ENCODE measurements around the gene SCN4B. TPM values are rescaled to one million over a fixed set of nuclear protein-coding genes. Genes with fewer than 3 reads are reported as not detected.

The SCN4B gene
- total and polyA plus RNA-seq, 10 of the 15 experiments (the other 5 are each of a cell fraction or from before 2014, with no cell fraction given): 0.01 to 0.49 (median 0.04) TPM; not detected in 5

DNA sequence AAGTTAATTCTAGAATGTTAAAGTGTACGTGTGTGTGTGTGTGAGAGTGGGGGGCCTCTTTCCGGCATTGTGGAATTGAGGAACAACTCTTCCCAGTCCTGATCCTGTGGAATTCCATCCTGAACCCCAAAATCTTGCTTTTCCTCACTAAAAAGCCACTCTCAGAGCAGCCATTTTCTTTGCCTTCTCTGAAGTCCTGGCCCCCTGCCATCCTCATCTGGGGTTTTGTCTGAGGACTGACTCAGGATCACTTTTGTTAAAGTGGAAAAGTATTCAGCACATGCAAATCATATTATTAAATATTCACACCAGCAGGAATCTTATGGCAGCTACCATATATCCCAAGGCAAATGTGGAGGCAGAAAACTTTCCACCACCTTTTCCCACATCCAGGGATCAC lies 3.8 kb downstream of the SCN4B start:
- Histone ChIP-seq H3K27me3 (replicated peaks in 1 of 2; ENCODE audit: control insufficient read depth in 2 of 2, insufficient read depth in 2 of 2, low read length in 1 of 2) (peaks cover 14 to 27% of the 10 kb centered on the region in 2 experiments), H3K4me1 (ENCODE audit: control insufficient read depth, insufficient read depth, low read length) (no peaks in the 10 kb centered on the region), H3K9me3 (replicated peaks; ENCODE audit: control insufficient read depth, insufficient read depth, low read length) (no peaks in the 10 kb centered on the region), H3K79me2 (ENCODE audit: control insufficient read depth, insufficient read depth, low read length) (no peaks in the 10 kb centered on the region), H3K27ac (ENCODE audit: control insufficient read depth, insufficient read depth) (no peak overlapping the region), H3K4me3 (no peak overlapping the region), H3K9ac (ENCODE audit: control insufficient read depth, insufficient read depth, low read length) (no peak overlapping the region), H2AFZ (ENCODE audit: control insufficient read depth, low read depth, low read length) (no peak overlapping the region), H3K4me2 (ENCODE audit: control insufficient read depth, insufficient read depth) (no peak overlapping the region), H4K20me1 (ENCODE audit: control insufficient read depth, insufficient read depth) (no peaks in the 10 kb centered on the region), H3K36me3 (ENCODE audit: control insufficient read depth in 2 of 2, insufficient read depth in 2 of 2, low read length in 1 of 2) (no peaks in the 10 kb centered on the region)
- no peak for ATAC-seq
- CTCF ChIA-PET: interaction anchor here (0.9 to 7.7 kb wide), 4 partner anchors 22 to 39 kb away, joined by 3 to 85 read pairs (median 6); no protein-coding TSS in a partner anchor
- FAIRE-seq: no peak
- POLR2A ChIA-PET: no interaction called here
- in situ Hi-C loops (cut with MboI): no loop called here
- BruUV-seq (replicated peaks): no TSS peak
- RAD21 ChIA-PET (ENCODE audit: unreplicated experiment): interaction anchor here (7.7 kb wide), 1 partner anchor 22 kb away, joined by 52 read pairs; no protein-coding TSS in a partner anchor
- 21% methylated on average over 2 of the region's 2 CpGs for WGBS (ENCODE audit: insufficient coverage, insufficient replicate concordance, low lambda C conversion rate, missing lambda C conversion rate)
- DNase-seq (ENCODE audit: low read depth, low spot score): no peak
- intact Hi-C loops (cut with micrococcal nuclease; ENCODE audit: unreplicated experiment): loop anchor here (5.0 kb wide), 3 partner anchors 203 to 418 kb away; partner anchors contain the start of gene IFT46
- SMC1A ChIA-PET (ENCODE audit: uncharacterized antibody, unreplicated experiment): interaction anchor here (1.0 to 7.6 kb wide), 3 partner anchors 19 to 147 kb away, joined by 3 to 49 read pairs (median 3); no protein-coding TSS in a partner anchor
- TF ChIP-seq, protein P1, sequence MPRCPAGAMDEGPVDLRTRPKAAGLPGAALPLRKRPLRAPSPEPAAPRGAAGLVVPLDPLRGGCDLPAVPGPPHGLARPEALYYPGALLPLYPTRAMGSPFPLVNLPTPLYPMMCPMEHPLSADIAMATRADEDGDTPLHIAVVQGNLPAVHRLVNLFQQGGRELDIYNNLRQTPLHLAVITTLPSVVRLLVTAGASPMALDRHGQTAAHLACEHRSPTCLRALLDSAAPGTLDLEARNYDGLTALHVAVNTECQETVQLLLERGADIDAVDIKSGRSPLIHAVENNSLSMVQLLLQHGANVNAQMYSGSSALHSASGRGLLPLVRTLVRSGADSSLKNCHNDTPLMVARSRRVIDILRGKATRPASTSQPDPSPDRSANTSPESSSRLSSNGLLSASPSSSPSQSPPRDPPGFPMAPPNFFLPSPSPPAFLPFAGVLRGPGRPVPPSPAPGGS (IDR thresholded peaks at IDR 0.05; ENCODE audit: borderline replicate concordance, insufficient read depth, low read depth, low read length, poor library complexity, severe bottlenecking): no peak
- TF ChIP-seq SMARCA5 (IDR thresholded peaks at IDR 0.05): no peak
- TF ChIP-seq RUNX3 (IDR thresholded peaks at IDR 0.05; ENCODE audit: low read length): no peak
- no peak for TF ChIP-seq PRDM15 (CRISPR knock-in tag; IDR thresholded peaks at IDR 0.05)
- no peak for TF ChIP-seq USF2 (IDR thresholded peaks at IDR 0.05; ENCODE audit: borderline replicate concordance, low read depth, low read length)
- no peak for TF ChIP-seq MYB (IDR thresholded peaks at IDR 0.05; ENCODE audit: borderline replicate concordance, low read depth, low read length)
- no peak for TF ChIP-seq CEBPZ (IDR thresholded peaks at IDR 0.05; ENCODE audit: low read depth, low read length)
- no peak for TF ChIP-seq NFIC (IDR thresholded peaks at IDR 0.05; ENCODE audit: low read depth, low read length)
- TF ChIP-seq MXI1 (IDR thresholded peaks at IDR 0.05; ENCODE audit: low read depth, low read length): no peak
- no peak for TF ChIP-seq POLR2AphosphoS2 (IDR thresholded peaks at IDR 0.05; ENCODE audit: low read depth, low read length)
- no peak for TF ChIP-seq MYC (IDR thresholded peaks at IDR 0.05; ENCODE audit: insufficient read depth, insufficient read length, insufficient replicate concordance, low read length, severe bottlenecking)
- TF ChIP-seq POLR2A (IDR thresholded peaks at IDR 0.05; ENCODE audit: low read depth, low read length): no peak
- TF ChIP-seq EED (IDR thresholded peaks at IDR 0.05; ENCODE audit: low read depth): no peak
- TF ChIP-seq ATF7 (IDR thresholded peaks at IDR 0.05; ENCODE audit: low read depth): no peak

All from GM12878 (cell line).